ENCODE results near the gene CPN2. TPM values are rescaled to one million over a fixed set of nuclear protein-coding genes. Genes with fewer than 3 reads are reported as not detected.

The CPN2 gene
- total and polyA plus RNA-seq, 2 donors (not counting 1 experiment from before 2014, with no cell fraction given), result not detected

DNA sequence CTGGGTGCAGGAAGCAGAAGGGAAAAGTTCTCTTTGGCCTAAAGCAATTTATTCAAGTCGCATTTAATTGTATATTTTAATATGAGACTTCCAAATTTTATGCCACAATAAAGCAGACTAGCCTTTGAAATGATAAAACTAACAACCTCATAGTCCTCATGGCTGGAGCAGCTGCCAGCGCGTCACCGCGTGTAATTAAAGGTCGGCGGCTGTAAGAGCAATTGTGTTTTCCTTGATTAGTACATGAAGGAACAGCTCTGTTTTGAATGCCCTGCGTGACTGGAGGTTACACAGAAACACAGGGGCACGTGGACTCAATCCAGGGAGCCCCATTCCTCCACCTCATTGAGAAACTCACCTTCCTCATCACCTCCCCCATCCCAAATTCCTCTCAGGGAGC is 28.5 kb upstream of the CPN2 start:
- H3K27me3 ChIP-seq (replicated peaks in 1 of 4; ENCODE audit: control extremely low read depth in 1 of 4, control insufficient read depth in 3 of 4, insufficient read depth in 4 of 4, low read length in 3 of 4), result peaks cover 0 to 6% (median 0%) of the 10 kb centered on the region in 4 experiments
- H3K27me3 Mint-ChIP-seq, result peaks cover 51% of the 10 kb centered on the region
- no peaks in the 10 kb centered on the region for H3K4me1 Mint-ChIP-seq
- ATAC-seq (ENCODE audit: low read depth) (no peak), DNase-seq (no peak)
- 95% methylated on average over 6 of the region's 9 CpGs for WGBS (ENCODE audit: insufficient coverage)
- no peaks in the 10 kb centered on the region for H3K79me2 ChIP-seq (ENCODE audit: control insufficient read depth, insufficient read depth, low read length)
- H3K9me3 ChIP-seq (ENCODE audit: control extremely low read depth in 1 of 3, control insufficient read depth in 2 of 3, insufficient read depth in 1 of 3, low read length in 2 of 3), result no peaks in the 10 kb centered on the region
- H2AFZ ChIP-seq (ENCODE audit: insufficient read depth, low read depth, low read length, poor library complexity, severe bottlenecking), result no peak overlapping the region
- CTCF ChIA-PET, result no interaction called here
- H3K9me3 Mint-ChIP-seq (ENCODE audit: insufficient read depth), result no peaks in the 10 kb centered on the region
- H3K4me2 ChIP-seq (replicated peaks; ENCODE audit: low read depth, low read length, poor library complexity, severe bottlenecking), result no peak overlapping the region
- no peak overlapping the region for H3K27ac Mint-ChIP-seq
- H3K4me1 ChIP-seq (ENCODE audit: control insufficient read depth in 2 of 2, insufficient read depth in 2 of 2, low read length in 2 of 2), result no peaks in the 10 kb centered on the region
- H3K4me3 ChIP-seq (ENCODE audit: control extremely low read depth in 1 of 5, extremely low read depth in 1 of 5, insufficient read depth in 1 of 5, low read depth in 2 of 5, low read length in 4 of 5), result no peak overlapping the region
- H3K4me3 Mint-ChIP-seq, result no peak overlapping the region
- H4K20me1 ChIP-seq (ENCODE audit: control insufficient read depth, insufficient read depth, low read length, poor library complexity, severe bottlenecking), result no peaks in the 10 kb centered on the region
- TF ChIP-seq, protein P1, sequence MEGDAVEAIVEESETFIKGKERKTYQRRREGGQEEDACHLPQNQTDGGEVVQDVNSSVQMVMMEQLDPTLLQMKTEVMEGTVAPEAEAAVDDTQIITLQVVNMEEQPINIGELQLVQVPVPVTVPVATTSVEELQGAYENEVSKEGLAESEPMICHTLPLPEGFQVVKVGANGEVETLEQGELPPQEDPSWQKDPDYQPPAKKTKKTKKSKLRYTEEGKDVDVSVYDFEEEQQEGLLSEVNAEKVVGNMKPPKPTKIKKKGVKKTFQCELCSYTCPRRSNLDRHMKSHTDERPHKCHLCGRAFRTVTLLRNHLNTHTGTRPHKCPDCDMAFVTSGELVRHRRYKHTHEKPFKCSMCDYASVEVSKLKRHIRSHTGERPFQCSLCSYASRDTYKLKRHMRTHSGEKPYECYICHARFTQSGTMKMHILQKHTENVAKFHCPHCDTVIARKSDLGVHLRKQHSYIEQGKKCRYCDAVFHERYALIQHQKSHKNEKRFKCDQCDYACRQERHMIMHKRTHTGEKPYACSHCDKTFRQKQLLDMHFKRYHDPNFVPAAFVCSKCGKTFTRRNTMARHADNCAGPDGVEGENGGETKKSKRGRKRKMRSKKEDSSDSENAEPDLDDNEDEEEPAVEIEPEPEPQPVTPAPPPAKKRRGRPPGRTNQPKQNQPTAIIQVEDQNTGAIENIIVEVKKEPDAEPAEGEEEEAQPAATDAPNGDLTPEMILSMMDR (IDR thresholded peaks at IDR 0.05), result no peak
- TF ChIP-seq EZH2 (IDR thresholded peaks at IDR 0.05; ENCODE audit: borderline replicate concordance, insufficient read depth, low read depth, low read length, poor library complexity, severe bottlenecking), result no peak
- POLR2A ChIA-PET, result no interaction called here
- intact Hi-C loops (cut with micrococcal nuclease), result no loop called here
- no peaks in the 10 kb centered on the region for H3K36me3 ChIP-seq (replicated peaks in 1 of 2; ENCODE audit: control extremely low read depth in 1 of 2, control insufficient read depth in 1 of 2, extremely low read depth in 1 of 2, insufficient read depth in 2 of 2, low read length in 1 of 2)
- H3K27ac ChIP-seq (ENCODE audit: low read length in 2 of 2), result no peak overlapping the region
- H3K9ac ChIP-seq (ENCODE audit: low read length), result no peak overlapping the region

DNA sequence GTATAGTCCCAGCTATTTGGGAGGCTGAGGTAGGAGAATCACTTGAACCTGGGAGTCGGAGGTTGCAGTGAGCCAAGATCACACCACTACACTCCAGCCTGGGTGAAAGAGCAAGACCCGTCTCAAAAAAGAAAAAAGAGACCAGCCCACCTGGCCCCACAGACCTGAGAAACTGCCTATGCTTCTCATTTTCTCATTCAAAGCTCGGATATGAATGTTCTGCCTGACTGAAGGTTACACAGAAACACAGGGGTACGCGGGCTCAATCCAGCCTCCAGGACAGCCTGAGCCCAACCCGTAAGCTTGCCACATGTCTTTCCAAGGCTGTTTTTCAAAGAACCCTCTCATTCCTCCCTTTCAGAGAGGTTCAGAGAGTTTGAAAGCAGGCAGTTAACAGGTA is 28.1 kb upstream of the CPN2 start:
- no peak overlapping the region for H3K4me2 ChIP-seq (replicated peaks; ENCODE audit: low read depth, low read length, poor library complexity, severe bottlenecking)
- ChIA-PET POLR2A (no interaction called here), CTCF (no interaction called here)
- DNase-seq (no peak), ATAC-seq (ENCODE audit: low read depth) (no peak)
- H3K4me3 ChIP-seq (ENCODE audit: control extremely low read depth in 1 of 5, extremely low read depth in 1 of 5, insufficient read depth in 1 of 5, low read depth in 2 of 5, low read length in 4 of 5), result no peak overlapping the region
- peaks cover 0 to 6% (median 0%) of the 10 kb centered on the region in 4 experiments for H3K27me3 ChIP-seq (replicated peaks in 1 of 4; ENCODE audit: control extremely low read depth in 1 of 4, control insufficient read depth in 3 of 4, insufficient read depth in 4 of 4, low read length in 3 of 4)
- no peaks in the 10 kb centered on the region for H3K36me3 ChIP-seq (replicated peaks in 1 of 2; ENCODE audit: control extremely low read depth in 1 of 2, control insufficient read depth in 1 of 2, extremely low read depth in 1 of 2, insufficient read depth in 2 of 2, low read length in 1 of 2)
- no peak for TF ChIP-seq EZH2 (IDR thresholded peaks at IDR 0.05; ENCODE audit: borderline replicate concordance, insufficient read depth, low read depth, low read length, poor library complexity, severe bottlenecking)
- TF ChIP-seq, protein P1 (IDR thresholded peaks at IDR 0.05), result no peak
- no peak overlapping the region for H3K27ac ChIP-seq (ENCODE audit: low read length in 2 of 2)
- Mint-ChIP-seq H3K4me1 (no peaks in the 10 kb centered on the region), H3K27ac (no peak overlapping the region), H3K4me3 (no peak overlapping the region), H3K27me3 (peaks cover 51% of the 10 kb centered on the region), H3K9me3 (ENCODE audit: insufficient read depth) (no peaks in the 10 kb centered on the region)
- 93% methylated on average over 6 of the region's 6 CpGs for WGBS (ENCODE audit: insufficient coverage)
- intact Hi-C loops (cut with micrococcal nuclease), result no loop called here
- no peak overlapping the region for H3K9ac ChIP-seq (ENCODE audit: low read length)
- no peak overlapping the region for H2AFZ ChIP-seq (ENCODE audit: insufficient read depth, low read depth, low read length, poor library complexity, severe bottlenecking)
- H4K20me1 ChIP-seq (ENCODE audit: control insufficient read depth, insufficient read depth, low read length, poor library complexity, severe bottlenecking), result no peaks in the 10 kb centered on the region
- no peaks in the 10 kb centered on the region for H3K4me1 ChIP-seq (ENCODE audit: control insufficient read depth in 2 of 2, insufficient read depth in 2 of 2, low read length in 2 of 2)
- no peaks in the 10 kb centered on the region for H3K79me2 ChIP-seq (ENCODE audit: control insufficient read depth, insufficient read depth, low read length)
- H3K9me3 ChIP-seq (ENCODE audit: control extremely low read depth in 1 of 3, control insufficient read depth in 2 of 3, insufficient read depth in 1 of 3, low read length in 2 of 3), result no peaks in the 10 kb centered on the region
